Activated T-cell treated with anti-CD3 and anti-CD28 coated beads, Interleukin-2, amount 50 U/mL, for 72 hours (primary cell): ENCODE measurements around the gene LOXL1. TPM values are rescaled to one million over a fixed set of nuclear protein-coding genes. Genes with fewer than 3 reads are reported as not detected.
"Not testable (repeated sequence)": the region's sequence is repeated elsewhere in the genome, so short reads cannot be mapped to it uniquely, and the experiment has no call there.

Experiments
- ATAC-seq, 2 donors: fragments of 150-1000 bp; cut with Tn5 transposase; replicated peaks in 1 of 2; 2 replicates each; pipeline ENCODE4 v1.10.0; 2021; ENCODE audit warnings: moderate library complexity in 2 of 2, mild to moderate bottlenecking in 1 of 2
- DNase-seq, 2 donors: peaks; one replicate each; pipeline ENCODE4 v3.0.0; 2021 to 2022; ENCODE audit warnings: mixed read lengths in 1 of 2
- H3K27ac Mint-ChIP-seq: one replicate; pipeline ENCODE4 v1.8.0; 2022; ENCODE audit warnings: mild to moderate bottlenecking, moderate library complexity, mixed read lengths
- H3K27me3 Mint-ChIP-seq: one replicate; pipeline ENCODE4 v1.8.0; 2022; ENCODE audit warnings: low read depth, mixed read lengths
- H3K36me3 Mint-ChIP-seq, 2 donors: one replicate each; pipeline ENCODE4 v1.8.0; 2022; ENCODE audit warnings: mixed read lengths in 2 of 2, mild to moderate bottlenecking in 1 of 2; ENCODE audit not compliant: insufficient read depth in 2 of 2
- H3K4me1 Mint-ChIP-seq: one replicate; pipeline ENCODE4 v1.8.0; 2022; ENCODE audit warnings: low read depth, mixed read lengths
- H3K4me3 Mint-ChIP-seq, 2 donors: one replicate each; pipeline ENCODE4 v1.8.0; 2022; ENCODE audit warnings: mild to moderate bottlenecking in 2 of 2, mixed read lengths in 2 of 2, moderate library complexity in 2 of 2
- H3K9me3 Mint-ChIP-seq, 2 donors: one replicate each; pipeline ENCODE4 v1.8.0; 2022; ENCODE audit warnings: mixed read lengths in 2 of 2
- total RNA-seq, 2 donors: library from RNA; stranded (reverse); gene quantifications; one replicate each; pipeline ENCODE4 v1.2.3, GENCODE V29; 2022

Gene LOXL1
- total RNA-seq, 2 donors from 2014 or later, result 1.9 to 2.5 TPM

- H3K4me1 Mint-ChIP-seq, result peaks cover 9% of the 10 kb centered on the region
- no peak overlapping the region for H3K27ac Mint-ChIP-seq
- H3K4me3 Mint-ChIP-seq, result no peak overlapping the region
- H3K36me3 Mint-ChIP-seq, result no peaks in the 10 kb centered on the region
- DNase-seq, result no peak
- H3K9me3 Mint-ChIP-seq, result no peaks in the 10 kb centered on the region
- no peak for ATAC-seq
- peaks cover 1% of the 10 kb centered on the region for H3K27me3 Mint-ChIP-seq
Observed at GRCh38 chr15:73930790-73931281, 4.6 kb downstream of the LOXL1 start.

- Mint-ChIP-seq H3K36me3 (no peaks in the 10 kb centered on the region), H3K4me1 (peaks cover 7% of the 10 kb centered on the region)
- no peak for ATAC-seq
Observed at GRCh38 chr15:73931441-73931840, 5.2 kb downstream of the LOXL1 start.

GRCh38 chr15:73932381-73933191 is 6.3 kb downstream of the LOXL1 start:
- no peak overlapping the region for H3K4me3 Mint-ChIP-seq
- H3K27ac Mint-ChIP-seq, result no peak overlapping the region
- peaks cover 7% of the 10 kb centered on the region for H3K4me1 Mint-ChIP-seq
- H3K36me3 Mint-ChIP-seq, result no peaks in the 10 kb centered on the region
- ATAC-seq, result no peak
- H3K9me3 Mint-ChIP-seq, result no peaks in the 10 kb centered on the region
- H3K27me3 Mint-ChIP-seq, result no peaks in the 10 kb centered on the region
- DNase-seq, result no peak

More at GRCh38 chr15:73931441-73931840, 5.2 kb downstream of the LOXL1 start:
- no peak overlapping the region for H3K27ac Mint-ChIP-seq
- no peaks in the 10 kb centered on the region for H3K9me3 Mint-ChIP-seq
- no peaks in the 10 kb centered on the region for H3K27me3 Mint-ChIP-seq
- H3K4me3 Mint-ChIP-seq, result no peak overlapping the region
- DNase-seq, result no peak

- Mint-ChIP-seq H3K27me3 (no peaks in the 10 kb centered on the region), H3K27ac (no peak overlapping the region)
Observed at GRCh38 chr15:73934281-73934680, 8.0 kb downstream of the LOXL1 start.

GRCh38 chr15:73935547-73935946 is 9.3 kb downstream of the LOXL1 start:
- H3K4me1 Mint-ChIP-seq, result no peaks in the 10 kb centered on the region
- H3K27me3 Mint-ChIP-seq, result no peaks in the 10 kb centered on the region
- no peak overlapping the region for H3K27ac Mint-ChIP-seq
- no peak overlapping the region for H3K4me3 Mint-ChIP-seq
- DNase-seq, result no peak
- no peak for ATAC-seq
- no peaks in the 10 kb centered on the region for H3K9me3 Mint-ChIP-seq
- H3K36me3 Mint-ChIP-seq, result no peaks in the 10 kb centered on the region

More at GRCh38 chr15:73934281-73934680, 8.0 kb downstream of the LOXL1 start:
- Mint-ChIP-seq H3K4me3 (no peak overlapping the region), H3K36me3 (no peaks in the 10 kb centered on the region), H3K9me3 (no peaks in the 10 kb centered on the region), H3K4me1 (no peaks in the 10 kb centered on the region)
- DNase-seq (no peak), ATAC-seq (no peak)

- no peak overlapping the region for H3K4me3 Mint-ChIP-seq
- H3K36me3 Mint-ChIP-seq, result no peaks in the 10 kb centered on the region
- H3K27ac Mint-ChIP-seq, result no peak overlapping the region
- DNase-seq (no peak), ATAC-seq (no peak)
- H3K27me3 Mint-ChIP-seq, result no peaks in the 10 kb centered on the region
- no peaks in the 10 kb centered on the region for H3K4me1 Mint-ChIP-seq
- H3K9me3 Mint-ChIP-seq, result no peaks in the 10 kb centered on the region
Observed at GRCh38 chr15:73936181-73936580, 9.9 kb downstream of the LOXL1 start.

- no peak for ATAC-seq
Observed at GRCh38 chr15:73936588-73937290, 10.5 kb downstream of the LOXL1 start.

GRCh38 chr15:73937296-73937695 is 11.0 kb downstream of the LOXL1 start:
- ATAC-seq, result no peak
- Mint-ChIP-seq H3K4me3 (no peak overlapping the region), H3K4me1 (peaks cover 7% of the 10 kb centered on the region), H3K27ac (no peak overlapping the region), H3K36me3 (no peaks in the 10 kb centered on the region), H3K27me3 (no peaks in the 10 kb centered on the region), H3K9me3 (no peaks in the 10 kb centered on the region)
- DNase-seq, result no peak

More at GRCh38 chr15:73936588-73937290, 10.5 kb downstream of the LOXL1 start:
- H3K4me1 Mint-ChIP-seq, result peaks cover 5% of the 10 kb centered on the region
- H3K4me3 Mint-ChIP-seq, result no peak overlapping the region
- no peaks in the 10 kb centered on the region for H3K9me3 Mint-ChIP-seq
- DNase-seq, result no peak
- no peaks in the 10 kb centered on the region for H3K36me3 Mint-ChIP-seq
- no peaks in the 10 kb centered on the region for H3K27me3 Mint-ChIP-seq
- no peak overlapping the region for H3K27ac Mint-ChIP-seq

- Mint-ChIP-seq H3K4me1 (peaks cover 11% of the 10 kb centered on the region), H3K27me3 (no peaks in the 10 kb centered on the region), H3K36me3 (no peaks in the 10 kb centered on the region), H3K4me3 (no peak overlapping the region), H3K9me3 (no peaks in the 10 kb centered on the region), H3K27ac (no peak overlapping the region)
- DNase-seq (no peak), ATAC-seq (no peak)
Observed at GRCh38 chr15:73937726-73938125, 11.5 kb downstream of the LOXL1 start.

- H3K27me3 Mint-ChIP-seq, H3K9me3 Mint-ChIP-seq, H3K4me3 Mint-ChIP-seq, H3K36me3 Mint-ChIP-seq, H3K27ac Mint-ChIP-seq, ATAC-seq, DNase-seq: not testable (repeated sequence)
- peaks cover 11% of the 10 kb centered on the region for H3K4me1 Mint-ChIP-seq
Observed at GRCh38 chr15:73938516-73938915, 12.3 kb downstream of the LOXL1 start.

GRCh38 chr15:73939138-73939537 is 12.9 kb downstream of the LOXL1 start:
- ATAC-seq (no peak), DNase-seq (no peak)
- peaks cover 11% of the 10 kb centered on the region for H3K4me1 Mint-ChIP-seq
- H3K27ac Mint-ChIP-seq, result no peak overlapping the region
- no peaks in the 10 kb centered on the region for H3K36me3 Mint-ChIP-seq
- no peaks in the 10 kb centered on the region for H3K27me3 Mint-ChIP-seq
- H3K4me3 Mint-ChIP-seq, result no peak overlapping the region
- H3K9me3 Mint-ChIP-seq, result no peaks in the 10 kb centered on the region

- Mint-ChIP-seq H3K4me3 (no peak overlapping the region), H3K36me3 (no peaks in the 10 kb centered on the region)
- ATAC-seq, result no peak
Observed at GRCh38 chr15:73940061-73940981, 14.1 kb downstream of the LOXL1 start.

GRCh38 chr15:73941044-73941443 is 14.8 kb downstream of the LOXL1 start:
- H3K36me3 Mint-ChIP-seq, result no peaks in the 10 kb centered on the region
- no peaks in the 10 kb centered on the region for H3K27me3 Mint-ChIP-seq
- H3K4me1 Mint-ChIP-seq, result peaks cover 11% of the 10 kb centered on the region
- no peak overlapping the region for H3K4me3 Mint-ChIP-seq
- no peak overlapping the region for H3K27ac Mint-ChIP-seq
- H3K9me3 Mint-ChIP-seq, result no peaks in the 10 kb centered on the region
- ATAC-seq (no peak), DNase-seq (no peak)

More at GRCh38 chr15:73940061-73940981, 14.1 kb downstream of the LOXL1 start:
- H3K27ac Mint-ChIP-seq, result no peak overlapping the region
- H3K9me3 Mint-ChIP-seq, result no peaks in the 10 kb centered on the region
- DNase-seq, result no peak
- no peaks in the 10 kb centered on the region for H3K27me3 Mint-ChIP-seq
- H3K4me1 Mint-ChIP-seq, result peaks cover 11% of the 10 kb centered on the region
